Parathyroid adenoma (tissue), 2 donors: Measurements from ENCODE around the gene PELI3.

Experiments
- H2AFZ ChIP-seq: fragments of 300-600 bp; sonication (generic); one replicate; pipeline ENCODE4 v1.7.0; 2017; ENCODE audit warnings: antibody characterized with exemption, mild to moderate bottlenecking
- H3K27ac ChIP-seq: fragments of 300-600 bp; sonication (generic); one replicate; pipeline ENCODE4 v1.7.0; 2017
- H3K27me3 ChIP-seq: fragments of 300-600 bp; sonication (generic); one replicate; pipeline ENCODE4 v1.7.0; 2017; ENCODE audit warnings: low read length; ENCODE audit not compliant: control insufficient read depth, insufficient read depth
- H3K36me3 ChIP-seq: fragments of 300-600 bp; sonication (generic); one replicate; pipeline ENCODE4 v1.7.0; 2017; ENCODE audit warnings: low read length; ENCODE audit not compliant: control insufficient read depth, insufficient read depth
- H3K4me1 ChIP-seq: fragments of 300-600 bp; sonication (generic); one replicate; pipeline ENCODE4 v1.7.0; 2017; ENCODE audit warnings: control low read depth
- H3K4me2 ChIP-seq: fragments of 300-600 bp; sonication (generic); one replicate; pipeline ENCODE4 v1.7.0; 2017; ENCODE audit warnings: low read length
- H3K4me3 ChIP-seq: fragments of 300-600 bp; sonication (generic); one replicate; pipeline ENCODE4 v1.7.0; 2017; ENCODE audit warnings: low read depth, low read length
- H3K79me2 ChIP-seq: fragments of 300-600 bp; sonication (generic); one replicate; pipeline ENCODE4 v1.7.0; 2017; ENCODE audit warnings: control low read depth
- H3K9ac ChIP-seq: fragments of 300-600 bp; sonication (generic); one replicate; pipeline ENCODE4 v1.7.0; 2017; ENCODE audit warnings: mild to moderate bottlenecking
- H3K9me3 ChIP-seq: fragments of 300-600 bp; sonication (generic); one replicate; pipeline ENCODE4 v1.7.0; 2017; ENCODE audit warnings: low read length; ENCODE audit not compliant: control insufficient read depth
- CTCF ChIP-seq: fragments of 300-600 bp; sonication (generic); IDR thresholded peaks from one replicate; pipeline ENCODE4 v1.7.0; 2017; ENCODE audit warnings: antibody characterized with exemption, mild to moderate bottlenecking
- donor health status: primary hyperparathyroidism.

PELI3 gene

GRCh38 chr11:66495401-66495854 is 28.7 kb downstream of the PELI3 start:
- Histone ChIP-seq H3K4me2 (no peak overlapping the region), H2AFZ (no peak overlapping the region), H3K36me3 (no peaks in the 10 kb centered on the region), H3K4me3 (no peak overlapping the region), H3K9me3 (no peaks in the 10 kb centered on the region), H3K27me3 (no peaks in the 10 kb centered on the region), H3K27ac (no peak overlapping the region), H3K4me1 (no peaks in the 10 kb centered on the region), H3K79me2 (no peaks in the 10 kb centered on the region), H3K9ac (no peak overlapping the region)
- no peak for TF ChIP-seq CTCF

GRCh38 chr11:66497206-66497605 is 30.5 kb downstream of the PELI3 start:
- no peak for TF ChIP-seq CTCF
- Histone ChIP-seq H3K36me3 (no peaks in the 10 kb centered on the region), H3K4me1 (no peaks in the 10 kb centered on the region), H3K27ac (no peak overlapping the region), H3K9me3 (no peaks in the 10 kb centered on the region), H3K79me2 (no peaks in the 10 kb centered on the region), H3K9ac (no peak overlapping the region), H3K27me3 (no peaks in the 10 kb centered on the region), H3K4me2 (no peak overlapping the region), H2AFZ (no peak overlapping the region), H3K4me3 (no peak overlapping the region)

- TF ChIP-seq CTCF: no peak
- H3K36me3 ChIP-seq: no peaks in the 10 kb centered on the region
Measured at GRCh38 chr11:66498506-66498905, 31.8 kb downstream of the PELI3 start.

GRCh38 chr11:66505276-66505816 is 38.6 kb downstream of the PELI3 start:
- Histone ChIP-seq H3K4me1 (no peaks in the 10 kb centered on the region), H3K36me3 (no peaks in the 10 kb centered on the region)

More at GRCh38 chr11:66498506-66498905, 31.8 kb downstream of the PELI3 start:
- H3K9me3 ChIP-seq: no peaks in the 10 kb centered on the region
- no peak overlapping the region for H2AFZ ChIP-seq
- no peak overlapping the region for H3K4me3 ChIP-seq
- H3K79me2 ChIP-seq: no peaks in the 10 kb centered on the region
- H3K4me1 ChIP-seq: no peaks in the 10 kb centered on the region
- no peak overlapping the region for H3K27ac ChIP-seq
- no peak overlapping the region for H3K9ac ChIP-seq
- no peak overlapping the region for H3K4me2 ChIP-seq
- no peaks in the 10 kb centered on the region for H3K27me3 ChIP-seq

More at GRCh38 chr11:66505276-66505816, 38.6 kb downstream of the PELI3 start:
- no peaks in the 10 kb centered on the region for H3K9me3 ChIP-seq
- H2AFZ ChIP-seq: no peak overlapping the region
- H3K9ac ChIP-seq: no peak overlapping the region
- no peak overlapping the region for H3K4me3 ChIP-seq
- H3K79me2 ChIP-seq: peaks cover 3% of the 10 kb centered on the region
- no peaks in the 10 kb centered on the region for H3K27me3 ChIP-seq
- no peak overlapping the region for H3K4me2 ChIP-seq
- TF ChIP-seq CTCF: no peak
- H3K27ac ChIP-seq: no peak overlapping the region
